ENCODE measurements around the gene MPL.
"Not testable (repeated sequence)": the region's sequence is repeated elsewhere in the genome, so short reads cannot be mapped to it uniquely, and the experiment has no call there.

Gene MPL

GRCh38 chr1:43382027-43382779, 44.6 kb downstream of the MPL start:
- no peak for DNase-seq

DNA sequence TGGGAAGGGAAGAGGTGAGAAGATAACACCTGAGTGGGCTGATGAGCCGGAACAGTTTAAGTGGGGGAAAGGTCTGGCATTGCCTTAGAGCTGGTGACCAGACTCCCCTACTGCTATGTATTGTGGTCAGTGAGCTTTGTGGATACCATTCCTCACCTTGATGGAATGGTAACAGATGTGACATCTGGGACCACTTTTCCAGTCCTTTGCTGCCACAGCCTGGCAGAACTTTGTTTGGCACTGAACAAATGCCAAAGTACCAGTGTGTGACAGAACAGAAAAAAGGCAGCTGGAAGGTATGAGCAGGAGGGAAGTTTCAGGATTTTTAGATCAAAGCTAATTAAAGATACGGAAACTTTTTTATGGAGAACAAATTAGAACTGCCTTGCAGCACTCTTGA, 45.8 kb downstream of the MPL start:
- no peak for DNase-seq

DNA sequence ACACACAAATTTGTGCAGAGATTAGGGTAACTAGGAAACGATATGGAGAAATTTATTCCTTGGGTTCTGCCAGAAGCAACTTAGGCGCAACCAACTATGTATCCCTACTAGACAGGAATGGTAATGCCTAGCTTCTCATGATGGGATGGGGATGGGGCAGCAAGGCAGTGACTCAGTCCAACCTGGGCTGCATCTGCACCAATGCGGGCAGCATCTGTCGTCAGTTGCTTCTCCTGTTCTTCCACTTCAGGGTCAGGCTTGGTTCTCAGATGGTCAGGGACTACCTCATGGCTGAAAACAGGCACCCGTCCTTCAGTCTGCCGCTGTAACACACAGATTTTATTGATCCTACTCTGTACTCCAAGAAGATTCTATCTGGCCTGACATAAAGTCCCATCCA, 49.1 kb downstream of the MPL start:
- DNase-seq = no peak

DNA sequence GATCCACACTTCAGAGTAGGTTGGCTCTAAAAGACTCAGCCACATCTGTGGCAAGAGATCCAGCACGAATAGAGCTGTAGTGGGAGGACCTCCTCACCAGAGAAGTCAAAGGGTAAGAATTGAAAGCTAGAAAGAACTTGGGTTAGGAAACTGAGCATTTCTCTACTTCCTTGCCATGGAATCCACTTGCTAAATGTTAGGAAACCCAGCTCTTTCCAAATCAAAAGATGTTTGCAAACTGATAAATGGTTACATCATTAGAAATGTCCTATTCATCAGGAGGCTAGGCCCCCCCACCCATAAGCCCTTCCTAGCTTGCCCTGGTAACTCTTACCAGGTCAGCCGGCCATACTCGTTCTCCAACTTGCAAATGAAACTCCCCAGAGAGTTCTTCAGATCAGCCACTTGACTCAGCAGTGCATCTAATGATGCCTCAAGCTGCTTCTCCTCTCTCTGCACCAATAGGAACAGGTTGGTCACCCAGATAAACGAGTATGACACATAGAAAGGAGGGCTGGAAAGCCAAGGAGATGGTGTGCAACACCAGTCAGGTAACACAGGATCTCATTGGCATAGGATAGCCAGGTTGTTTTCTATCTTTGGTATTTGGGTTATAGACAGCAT, 50.5 kb downstream of the MPL start:
- no peak for DNase-seq

GRCh38 chr1:43388613-43389012, 51.0 kb downstream of the MPL start:
- DNase-seq = no peak

GRCh38 chr1:43389326-43390313, 52.0 kb downstream of the MPL start, which contains the start of the genes MED8 and SZT2:
Gene MED8, minus strand, starts transcription at chr1:43389800. Its CDS starts 36 bp downstream, at chr1:43389764.
Gene SZT2, plus strand, starts transcription at chr1:43389899. Its CDS starts 70 bp downstream, at chr1:43389969.
- DNase-seq = peak; percentile 98

DNA sequence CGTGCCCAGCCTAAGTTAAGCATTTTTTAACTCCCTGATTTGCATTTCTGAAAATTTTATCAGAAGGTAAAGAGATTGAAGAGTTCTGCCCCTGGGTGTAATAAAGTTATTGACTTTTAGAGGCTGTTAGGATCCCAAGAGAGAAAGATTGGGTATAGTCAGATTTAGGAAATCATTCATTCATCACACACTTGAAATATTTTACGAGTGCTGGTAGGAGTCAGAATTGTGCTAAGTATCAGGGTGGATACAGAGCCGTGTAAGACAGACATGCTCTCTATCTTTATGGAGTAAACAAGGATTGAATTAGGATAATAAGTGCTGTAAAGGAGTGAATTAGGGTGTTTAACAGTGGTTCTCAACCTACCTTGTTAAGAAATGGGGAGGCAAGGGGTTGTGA, 55.1 kb downstream of the MPL start:
- DNase-seq = no peak

DNA sequence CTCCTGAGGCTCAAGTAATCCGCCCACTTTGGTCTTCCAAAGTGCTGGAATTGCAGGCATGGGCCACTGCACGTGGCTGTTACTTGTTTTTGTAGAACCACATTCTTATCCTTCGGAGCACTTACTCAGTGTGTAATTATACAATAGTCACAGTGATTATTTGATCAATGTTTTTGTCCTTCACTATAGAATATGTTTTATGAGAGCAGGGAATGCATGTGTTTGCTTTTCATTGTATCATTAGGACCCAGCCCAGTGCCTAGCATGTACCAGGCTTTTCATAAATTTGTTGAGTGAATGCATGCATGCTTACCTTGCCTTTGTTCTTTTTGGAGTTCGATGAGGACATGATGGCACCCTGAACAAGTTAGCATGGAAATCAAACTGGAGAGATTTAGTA, 57.9 kb downstream of the MPL start:
- DNase-seq = no peak

DNA sequence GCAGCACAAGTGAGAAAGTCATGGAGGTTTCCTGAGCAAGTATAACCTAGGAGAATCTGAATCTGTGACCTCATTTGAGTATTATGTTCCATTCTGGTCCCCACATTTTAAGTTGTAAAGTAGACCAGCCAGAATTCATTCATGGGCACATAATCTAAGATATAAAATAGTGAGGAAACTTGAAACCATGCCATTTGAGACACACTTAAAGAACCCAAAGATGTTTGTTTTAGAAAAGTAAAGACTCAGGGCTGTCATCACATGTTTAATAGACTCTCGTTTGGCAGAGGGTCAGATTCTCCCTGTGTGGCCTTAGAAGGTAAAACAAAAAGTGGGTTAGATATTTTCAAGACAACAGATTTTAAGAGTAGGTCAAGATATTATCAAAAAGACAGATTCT, 58.4 kb downstream of the MPL start:
- DNase-seq = peak; percentile 54

GRCh38 chr1:43398227-43398626, 60.6 kb downstream of the MPL start:
- no peak for DNase-seq

GRCh38 chr1:43400441-43400840, 62.8 kb downstream of the MPL start:
- not testable (repeated sequence) for DNase-seq

DNA sequence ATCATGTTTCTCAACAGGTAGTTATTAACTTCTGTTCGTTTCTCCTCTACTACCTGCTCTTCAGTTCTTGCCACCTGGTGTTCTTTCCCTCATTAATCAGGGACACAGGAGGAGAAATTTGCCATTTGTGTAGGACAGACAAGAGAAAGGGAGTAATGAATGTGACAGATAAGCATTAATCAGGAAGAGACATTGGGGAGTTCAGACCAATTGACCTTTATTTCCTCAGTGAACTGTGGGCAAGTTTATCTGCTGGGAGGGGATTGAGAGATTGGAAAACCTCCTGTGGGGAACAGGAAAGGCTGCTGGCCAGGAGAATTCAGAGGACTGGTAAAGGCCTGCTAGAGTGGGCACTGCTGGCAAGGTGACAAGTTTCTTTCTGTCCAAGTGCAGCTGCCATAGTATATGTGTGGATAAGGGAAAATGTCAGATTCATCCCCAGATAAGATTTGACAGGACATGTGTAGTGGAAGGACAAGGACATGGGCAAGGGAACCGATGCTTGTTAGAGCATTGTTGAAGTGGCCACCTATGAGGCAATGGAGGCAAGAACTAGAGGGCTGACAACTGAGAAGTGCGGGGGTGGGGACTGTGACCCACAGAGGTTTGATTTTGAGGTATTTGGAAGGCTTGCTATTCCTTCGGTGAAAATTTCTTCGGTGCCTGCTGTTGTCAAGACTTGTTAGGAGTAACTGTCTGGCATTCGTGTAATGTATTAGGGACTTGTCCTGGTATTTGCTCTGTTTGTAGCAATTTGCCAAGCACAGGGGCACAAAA, 64.7 kb downstream of the MPL start:
- DNase-seq = no peak

Data from NCI-H2029 (cell line).